HG03025 (cell line): ENCODE measurements around the gene BRI3BP.
"Not testable (repeated sequence)": the region's sequence is repeated elsewhere in the genome, so short reads cannot be mapped to it uniquely, and the experiment has no call there.

ENCODE experiments used
- ATAC-seq: cut with Tn5 transposase; IDR thresholded peaks from one replicate; pipeline ENCODE4 v1.9.1; 2021; ENCODE audit warnings: mild to moderate bottlenecking, moderate library complexity; ENCODE audit not compliant: unreplicated experiment, low FRiP score

Gene BRI3BP

DNA sequence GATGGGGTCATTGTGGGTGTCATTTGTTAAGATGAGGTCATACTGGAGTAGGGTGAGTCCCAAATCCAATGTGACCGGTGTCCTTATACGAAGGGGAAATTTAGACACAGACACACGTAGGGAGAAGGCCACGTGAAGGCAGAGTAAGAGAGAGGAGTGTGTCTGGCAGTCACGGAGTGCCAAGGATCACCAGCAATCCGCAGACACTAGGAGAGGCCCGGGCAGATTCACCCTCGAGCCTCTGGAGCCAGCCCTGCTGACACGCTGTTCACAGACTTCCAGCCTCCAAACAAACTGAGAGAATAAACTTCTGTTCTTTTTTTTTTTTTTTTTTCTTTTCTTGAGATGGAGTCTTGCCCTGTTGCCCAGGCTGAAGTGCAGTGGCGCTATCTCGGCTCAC lies 24.9 kb downstream of the BRI3BP start:
- no peak for ATAC-seq

DNA sequence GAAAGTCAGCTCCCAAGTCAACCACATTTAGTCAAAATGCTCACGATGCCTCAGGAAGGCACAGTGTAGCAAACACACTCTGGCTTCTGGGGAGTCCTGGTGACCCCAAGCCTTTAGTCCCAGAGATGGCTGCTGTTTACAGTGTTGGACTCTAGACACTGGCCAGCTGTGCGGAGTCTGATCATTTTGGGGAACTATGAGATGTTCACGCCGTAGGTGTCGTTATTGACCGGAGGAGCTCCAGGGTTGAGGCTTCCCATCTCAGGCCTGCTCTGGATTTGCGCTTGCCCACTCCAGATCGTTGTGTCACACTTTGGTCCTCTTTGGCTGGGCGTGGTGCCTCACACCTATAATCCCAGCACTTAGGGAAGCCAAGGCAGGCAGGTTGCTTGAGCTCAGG lies 27.7 kb downstream of the BRI3BP start:
- no peak for ATAC-seq

DNA sequence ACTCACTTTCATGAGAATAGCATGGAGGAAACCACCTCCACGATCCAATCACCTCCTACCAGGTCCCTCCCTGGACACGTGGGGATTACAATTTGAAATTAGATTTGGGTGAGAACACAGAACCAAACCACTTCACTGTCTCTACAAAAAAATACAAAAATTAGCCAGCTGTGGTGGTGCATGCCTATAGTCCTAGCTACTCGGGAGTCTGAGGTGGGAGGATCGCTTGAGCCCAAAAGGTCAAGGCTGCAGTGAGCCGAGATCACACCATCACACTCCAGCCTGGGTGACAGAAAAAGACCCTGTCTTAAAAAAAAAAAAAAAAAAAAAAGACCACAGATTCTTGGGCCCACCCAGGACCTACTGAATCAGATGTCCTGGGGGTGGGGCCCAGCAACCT lies 28.3 kb downstream of the BRI3BP start:
- no peak for ATAC-seq

DNA sequence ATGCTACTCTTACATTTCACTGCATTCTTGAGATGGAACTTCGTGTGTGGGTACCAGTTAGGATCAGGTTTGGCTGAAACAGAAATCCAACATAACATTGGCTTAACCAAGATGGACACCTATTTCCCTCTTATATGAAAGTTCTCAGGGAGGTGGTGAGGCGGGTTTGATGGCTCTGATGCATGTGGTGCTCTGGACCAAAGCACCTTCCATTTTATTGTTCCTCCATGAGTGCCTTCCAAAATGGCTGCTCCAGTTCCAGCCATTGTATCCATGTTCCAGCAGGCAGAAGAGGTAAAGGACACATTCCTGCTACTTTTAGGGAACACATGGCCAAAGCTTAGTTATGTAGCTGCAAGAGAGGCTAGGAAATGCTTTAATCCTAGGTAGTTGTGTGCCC lies 29.6 kb downstream of the BRI3BP start:
- ATAC-seq, result no peak

DNA sequence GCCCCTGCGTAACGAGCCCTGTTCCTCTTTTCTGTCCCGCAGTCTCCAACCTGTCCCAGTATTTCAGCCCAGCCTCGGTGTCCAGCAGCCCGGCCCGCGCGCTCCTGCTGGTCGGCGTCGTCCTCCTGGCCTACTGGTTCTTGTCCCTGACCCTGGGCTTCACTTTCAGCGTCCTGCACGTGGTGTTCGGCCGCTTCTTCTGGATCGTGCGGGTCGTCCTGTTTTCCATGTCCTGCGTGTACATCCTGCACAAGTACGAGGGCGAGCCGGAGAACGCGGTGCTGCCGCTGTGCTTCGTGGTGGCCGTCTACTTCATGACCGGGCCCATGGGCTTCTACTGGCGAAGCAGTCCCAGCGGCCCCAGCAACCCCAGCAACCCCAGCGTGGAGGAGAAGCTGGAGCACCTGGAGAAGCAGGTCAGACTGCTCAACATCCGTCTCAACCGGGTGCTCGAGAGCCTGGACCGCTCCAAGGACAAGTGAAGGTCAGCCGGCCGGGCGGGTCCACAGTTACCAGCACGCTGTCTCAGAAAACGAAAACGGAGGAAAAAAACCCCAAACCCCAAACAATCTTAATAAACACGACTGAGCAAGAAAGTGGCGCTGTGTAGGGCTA lies 31.6 kb downstream of the BRI3BP start:
- ATAC-seq, result no peak

DNA sequence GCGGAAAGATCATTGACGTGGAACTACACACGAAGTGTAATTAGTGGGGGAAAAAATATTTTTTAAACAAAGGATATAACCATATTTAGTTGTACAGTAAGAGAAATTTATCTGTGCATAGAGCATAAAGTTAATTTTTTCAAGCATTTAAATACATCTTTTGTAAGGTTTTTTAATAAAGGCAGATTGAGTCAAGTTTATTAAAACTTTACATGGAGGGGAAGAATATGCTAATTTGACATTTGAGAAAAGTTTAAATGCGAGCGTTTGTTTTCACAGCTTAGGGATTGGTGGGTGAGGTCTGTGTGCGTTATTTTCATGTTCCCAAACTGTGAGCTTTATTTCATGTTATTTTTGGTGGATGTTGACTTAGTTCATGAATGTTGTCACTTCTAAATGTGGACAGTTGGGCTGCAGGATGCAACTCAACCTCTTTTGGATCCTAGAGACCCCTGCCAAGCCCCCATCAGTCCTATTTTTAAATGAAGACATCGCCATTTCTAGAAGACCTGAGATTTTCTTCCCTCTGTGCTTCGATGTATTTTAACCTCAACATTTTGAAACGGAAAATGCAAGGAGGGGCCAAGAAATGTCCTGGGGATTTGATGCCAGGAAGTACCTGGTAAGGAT lies 32.3 kb downstream of the BRI3BP start:
- ATAC-seq, result no peak

DNA sequence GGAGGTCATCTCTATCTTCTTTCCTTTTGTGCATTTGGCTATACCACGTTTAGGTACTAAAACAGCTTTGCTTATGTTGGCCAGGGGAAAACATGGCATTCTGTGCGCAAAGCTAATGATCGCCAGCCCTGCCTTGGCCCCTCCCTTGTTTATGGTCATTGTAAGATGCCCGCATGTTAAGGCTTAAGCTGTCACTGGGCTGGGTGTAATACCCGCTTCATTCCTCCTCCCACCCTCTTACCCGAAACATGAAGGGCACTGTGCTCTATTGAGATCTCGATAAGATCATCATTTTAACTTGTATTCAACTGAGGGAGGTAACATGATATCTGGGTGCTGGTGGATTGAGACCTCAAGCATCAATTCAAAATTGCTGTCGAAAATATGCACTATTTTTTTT lies 34.7 kb downstream of the BRI3BP start:
- ATAC-seq, result no peak

DNA sequence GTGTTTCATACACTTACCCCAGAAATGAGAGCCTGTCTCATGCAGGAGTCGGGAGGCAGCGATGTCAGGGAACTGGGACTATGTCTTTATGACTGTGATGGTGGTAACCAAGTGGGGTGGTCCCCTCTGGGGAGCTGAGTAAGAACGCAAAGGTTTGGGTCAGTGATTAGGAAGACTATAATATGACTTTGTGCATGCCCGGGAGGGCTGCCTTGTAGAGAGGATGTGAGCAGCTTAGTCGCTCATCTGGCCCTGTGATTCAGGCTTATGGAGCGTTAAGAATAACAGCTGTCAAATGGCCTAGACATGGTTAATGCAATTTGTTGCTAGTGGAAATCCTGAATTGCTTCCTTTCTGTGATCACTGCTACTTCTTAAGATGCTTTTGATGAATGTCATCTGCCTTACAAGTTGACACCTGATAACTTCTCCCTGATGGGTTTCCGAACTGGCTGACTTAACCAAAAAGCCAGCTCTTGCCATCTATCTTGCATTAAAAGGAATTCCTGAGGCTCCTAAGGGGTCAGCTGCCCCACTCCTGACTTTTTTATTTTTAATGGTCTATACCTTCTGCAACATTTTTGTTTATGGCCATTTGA lies 36.4 kb downstream of the BRI3BP start:
- no peak for ATAC-seq

DNA sequence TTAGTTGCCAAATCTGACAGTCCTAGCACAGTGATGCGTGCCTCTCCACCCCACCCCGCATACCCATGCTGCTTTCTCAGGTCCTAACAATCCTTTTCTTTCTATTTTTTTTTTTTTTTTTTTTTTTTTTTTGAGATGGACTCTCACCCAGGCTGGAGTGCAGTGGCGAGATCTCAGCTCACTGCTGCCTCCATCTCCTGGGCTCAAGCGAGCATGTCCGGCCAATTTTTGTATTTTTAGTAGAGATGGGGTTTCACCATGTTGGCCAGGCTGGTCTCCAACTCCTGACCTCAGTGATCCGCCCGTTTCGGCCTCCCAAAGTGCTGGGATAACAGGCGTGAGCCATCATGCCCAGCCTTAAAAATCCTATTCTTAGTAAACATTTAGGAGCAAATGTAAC lies 38.0 kb downstream of the BRI3BP start:
- not testable (repeated sequence) for ATAC-seq

DNA sequence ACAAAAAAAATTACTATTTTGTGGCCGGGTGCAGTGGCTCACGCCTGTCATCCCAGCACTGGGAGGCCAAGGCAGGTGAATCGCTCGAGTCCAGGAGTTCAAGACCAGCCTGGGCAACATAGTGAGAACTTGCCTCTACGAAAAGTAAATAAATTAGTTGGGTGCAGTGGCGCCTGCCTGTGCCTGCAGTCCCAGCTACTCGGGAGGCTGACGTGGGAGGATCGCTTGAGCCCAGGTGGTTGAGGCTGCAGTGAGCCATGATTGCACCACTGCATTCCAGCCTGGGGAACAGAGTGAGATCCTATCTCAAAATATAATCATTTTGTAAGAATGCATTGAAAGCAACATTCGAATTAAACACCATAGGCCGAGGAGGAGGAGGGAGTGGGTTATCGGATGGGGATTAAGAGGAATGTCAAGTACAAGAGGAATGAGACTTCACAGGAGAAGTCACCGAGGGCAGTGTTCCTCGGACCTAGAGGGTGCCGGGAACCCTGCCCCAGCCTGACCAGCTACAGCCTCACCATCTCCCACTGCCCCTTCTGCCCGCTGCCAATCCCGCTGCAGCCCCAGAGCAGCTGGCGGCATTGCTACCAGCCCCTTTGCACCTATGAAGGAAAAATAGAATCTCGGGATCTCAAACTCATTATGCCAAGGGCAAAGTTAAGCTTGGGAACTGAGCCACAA lies 39.2 kb downstream of the BRI3BP start:
- ATAC-seq, result no peak

DNA sequence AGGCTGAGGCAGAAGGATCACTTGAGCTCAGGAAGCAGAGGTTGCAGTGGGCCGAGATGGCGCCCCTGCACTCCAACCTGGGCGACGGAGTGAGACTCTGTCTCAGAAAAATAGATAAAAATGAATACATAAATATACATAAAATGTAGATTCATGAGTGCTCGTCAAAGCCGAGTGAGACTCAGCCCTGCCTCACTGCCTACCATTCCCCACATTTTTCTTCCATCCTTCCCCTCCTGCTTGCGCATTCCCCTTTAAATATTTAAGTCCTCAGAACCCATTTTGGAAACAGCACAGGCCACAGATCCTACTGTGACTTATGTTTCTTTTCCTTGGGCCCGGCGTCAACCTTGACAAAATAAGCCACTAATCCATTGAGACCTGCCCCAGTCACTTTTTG lies 39.8 kb downstream of the BRI3BP start:
- no peak for ATAC-seq

DNA sequence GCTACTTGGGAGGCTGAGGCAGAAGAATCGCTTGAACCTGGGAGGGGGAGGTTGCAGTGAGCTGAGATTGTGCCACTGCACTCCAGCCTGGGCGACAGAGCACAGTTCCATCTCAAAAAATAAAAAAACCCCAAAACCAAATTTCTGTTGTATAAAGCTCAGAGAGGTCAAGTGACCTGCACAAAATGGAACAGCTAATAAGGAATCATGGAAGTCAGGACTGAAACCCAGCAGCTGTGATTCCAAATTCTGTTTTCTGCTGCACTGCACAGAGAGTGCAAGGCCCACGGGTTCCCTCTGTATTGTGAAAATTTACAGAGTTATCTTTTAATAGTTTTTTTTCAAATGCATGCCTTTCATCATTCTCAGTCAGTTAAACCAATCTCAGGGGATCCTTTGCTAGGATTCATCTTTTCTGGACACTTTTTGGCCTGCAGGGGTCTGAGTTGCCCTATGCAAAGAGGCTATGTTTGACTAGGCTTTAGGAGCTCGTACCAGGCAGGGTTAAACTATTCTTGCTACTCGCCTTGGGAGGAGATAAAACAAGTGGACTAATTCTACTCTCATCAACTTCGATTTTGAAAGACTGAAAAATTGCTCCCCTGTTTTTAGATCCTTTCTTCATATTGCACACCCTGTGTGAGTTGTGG lies 45.7 kb downstream of the BRI3BP start:
- no peak for ATAC-seq

DNA sequence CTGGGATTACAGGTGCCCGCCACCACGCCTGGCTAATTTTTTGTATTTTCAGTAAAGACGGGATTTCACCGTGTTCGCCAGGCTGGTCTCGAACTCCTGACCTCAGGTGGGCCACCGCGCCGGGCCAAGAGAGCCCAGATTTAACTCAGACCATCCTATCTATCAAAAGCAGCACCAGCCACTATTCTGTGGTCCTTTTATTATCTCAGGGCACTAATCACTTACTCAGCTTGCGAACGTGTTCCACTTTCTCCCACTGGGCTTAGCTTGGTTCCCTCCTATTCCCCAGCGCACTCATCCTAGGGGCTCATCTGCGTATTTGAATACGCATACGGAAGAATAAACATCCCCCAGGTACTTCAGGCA lies 55.6 kb downstream of the BRI3BP start:
- no peak for ATAC-seq

DNA sequence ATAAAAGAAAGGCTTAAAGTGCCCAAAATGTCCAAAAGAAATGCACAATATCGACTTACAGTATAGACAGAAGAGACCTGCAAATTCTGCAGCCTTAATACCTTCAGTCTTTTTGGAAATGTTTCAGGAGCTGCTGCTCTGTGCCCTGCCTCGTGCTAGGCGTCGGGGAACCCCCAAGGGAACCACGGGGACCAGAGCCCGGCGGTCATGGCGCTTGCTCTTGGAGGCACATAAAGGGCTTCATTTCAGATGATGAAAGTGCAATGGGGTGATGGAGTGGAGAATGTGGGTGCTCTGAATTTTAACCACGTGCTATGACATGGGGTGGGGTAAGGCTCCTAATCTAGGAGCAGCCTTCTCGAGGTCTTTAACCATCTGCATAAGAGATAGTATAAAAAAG lies 57.0 kb downstream of the BRI3BP start:
- no peak for ATAC-seq

DNA sequence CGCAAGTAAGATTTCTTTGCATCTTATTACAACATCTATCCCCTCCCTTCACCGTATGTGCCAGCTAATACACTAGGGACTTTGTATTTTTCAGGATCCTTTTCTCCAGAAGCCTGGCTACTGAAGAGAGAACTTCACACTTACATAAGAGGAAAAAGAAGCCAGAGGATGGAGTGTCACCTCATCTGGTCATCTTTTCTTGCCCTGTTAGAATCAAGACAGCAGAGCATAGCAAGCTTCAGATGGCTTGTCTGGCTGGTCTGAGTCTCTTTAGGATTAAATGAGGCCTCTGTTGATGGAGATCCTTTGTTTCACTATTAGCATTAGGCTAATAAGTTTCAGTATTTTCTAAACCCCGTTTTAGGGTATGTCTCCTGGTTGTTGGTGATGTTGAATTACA lies 57.4 kb downstream of the BRI3BP start:
- no peak for ATAC-seq

DNA sequence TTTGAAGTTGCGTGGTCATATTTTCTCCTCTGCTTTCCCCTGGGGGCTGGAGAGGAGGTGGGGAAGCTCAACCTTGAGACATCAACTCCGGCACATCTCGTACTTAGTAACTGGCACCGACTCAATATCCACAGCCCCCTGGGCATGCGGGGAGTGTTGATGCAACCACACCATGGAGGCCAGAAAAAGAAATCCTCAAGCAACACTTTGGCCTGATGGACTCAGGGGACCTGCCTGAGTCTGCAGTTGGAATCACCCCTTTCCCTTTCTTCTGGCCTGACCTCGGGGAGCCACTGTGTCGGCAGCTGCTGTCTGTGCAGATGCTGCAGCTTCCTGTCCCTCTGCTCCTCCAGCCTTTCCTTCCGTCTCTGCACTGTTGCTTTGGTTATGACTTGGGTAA lies 60.4 kb downstream of the BRI3BP start:
- ATAC-seq, result no peak

DNA sequence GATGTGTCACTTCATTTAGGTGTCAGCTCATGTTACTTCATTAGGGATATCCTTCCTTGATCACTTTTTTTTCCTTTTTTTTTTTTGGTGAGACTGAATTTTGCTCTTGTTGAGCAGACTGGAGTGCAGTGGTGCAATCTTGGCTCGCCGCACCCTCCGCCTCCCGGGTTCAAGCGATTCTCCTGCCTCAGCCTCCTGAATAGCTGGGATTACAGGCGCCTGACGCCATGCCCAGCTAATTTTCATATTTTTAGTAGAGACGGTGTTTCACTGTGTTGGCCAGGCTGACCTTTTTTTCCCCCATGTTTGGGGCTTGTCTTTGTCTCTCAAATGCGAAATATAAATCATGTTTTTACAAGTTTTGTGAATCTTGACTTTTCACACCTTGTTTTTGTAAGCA lies 62.1 kb downstream of the BRI3BP start:
- ATAC-seq, result no peak

DNA sequence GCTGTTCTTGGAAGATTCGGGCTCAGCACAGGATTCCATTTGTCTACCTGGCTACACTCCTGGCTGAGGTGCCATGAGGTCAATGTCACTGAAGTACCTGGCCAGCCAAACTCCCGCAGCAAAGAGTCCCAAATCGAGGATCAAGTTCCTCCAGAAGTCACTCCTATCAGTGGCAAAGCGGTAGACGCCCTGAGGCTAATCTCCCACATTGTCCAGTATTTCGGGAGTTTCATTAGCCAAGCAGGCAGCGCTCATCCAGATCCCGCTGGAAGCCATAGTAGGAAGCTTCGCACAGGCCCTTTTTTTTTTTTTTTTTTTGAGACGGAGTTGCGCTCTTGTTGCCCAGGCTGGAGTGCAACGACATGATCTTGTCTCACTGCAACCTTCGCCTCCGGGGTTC lies 62.9 kb downstream of the BRI3BP start:
- ATAC-seq, result no peak

DNA sequence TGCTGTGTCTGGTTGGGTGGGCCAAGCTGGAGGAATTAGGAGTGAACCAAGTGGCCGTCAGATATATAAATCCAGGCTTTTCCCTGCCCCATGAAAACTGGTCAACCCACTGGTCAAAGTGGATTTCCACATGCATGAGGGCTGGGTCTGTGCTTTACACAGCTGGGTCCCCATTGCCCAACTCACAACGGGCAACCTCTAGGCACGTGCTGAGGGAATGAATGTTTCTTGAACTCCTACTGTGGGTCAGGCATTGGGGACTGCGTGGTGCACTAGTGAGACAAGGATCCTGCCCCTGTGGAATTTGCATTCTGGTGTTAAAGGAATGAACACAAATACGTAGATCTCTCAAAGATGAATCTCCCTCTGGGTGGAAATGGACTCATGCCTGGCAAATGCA lies 64.3 kb downstream of the BRI3BP start:
- no peak for ATAC-seq

DNA sequence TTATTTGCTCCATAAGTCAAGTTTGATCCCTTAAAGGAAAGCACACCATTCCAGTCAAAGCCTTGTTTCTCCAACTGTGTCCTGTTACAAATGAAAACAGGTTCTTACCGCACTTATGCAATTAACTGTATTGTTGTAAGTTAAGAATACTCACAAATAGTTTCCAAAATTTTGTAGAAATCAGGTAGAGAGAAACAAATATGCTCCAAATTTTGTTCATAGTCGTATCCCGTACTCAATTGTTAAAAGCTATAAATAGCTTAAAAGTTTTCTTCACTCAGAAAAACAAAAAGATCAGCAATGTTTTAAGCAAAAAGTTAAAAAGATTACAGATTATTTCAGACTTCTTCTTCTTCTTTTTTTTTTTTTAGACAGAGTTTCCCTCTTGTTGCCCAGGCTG lies 67.8 kb downstream of the BRI3BP start:
- no peak for ATAC-seq

DNA sequence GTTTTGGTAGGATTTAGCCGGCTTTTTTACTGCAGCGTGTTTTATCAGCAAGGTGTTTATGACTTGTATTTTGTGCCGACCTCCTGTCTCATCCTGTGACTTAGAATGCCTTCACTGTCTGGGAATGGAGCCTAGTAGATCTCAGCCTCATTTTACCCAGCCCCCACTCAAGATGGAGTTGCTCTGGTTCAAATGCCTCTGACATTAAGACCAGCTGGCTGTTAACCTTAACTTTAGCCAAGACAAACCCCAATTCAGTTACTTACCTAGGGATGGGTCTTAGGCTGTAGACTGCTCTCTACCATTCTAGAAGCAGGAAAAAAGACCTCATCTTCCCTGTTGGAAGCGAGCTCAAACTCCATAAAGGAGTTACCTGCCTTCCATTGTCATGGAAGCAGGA lies 70.1 kb downstream of the BRI3BP start:
- not testable (repeated sequence) for ATAC-seq
